Activated CD8-positive, alpha-beta memory T cell treated with anti-CD3 and anti-CD28 coated beads, Interleukin-2, amount 50 U/mL, for 4 hours (primary cell): ENCODE results near the gene LPP.

Experiments
- DNase-seq: peaks from one replicate; pipeline ENCODE4 v3.0.0-alpha.2; 2020

LPP gene

GRCh38 chr3:188829576-188829975 lies 675.6 kb downstream of the LPP start:
- DNase-seq: no peak

GRCh38 chr3:188830893-188831292 lies 676.9 kb downstream of the LPP start:
- DNase-seq: no peak

- no peak for DNase-seq
Measured at GRCh38 chr3:188832146-188832545, 678.2 kb downstream of the LPP start.

- no peak for DNase-seq
Measured at GRCh38 chr3:188832961-188833721, 679.2 kb downstream of the LPP start.

- no peak for DNase-seq
Measured at GRCh38 chr3:188834349-188834748, 680.4 kb downstream of the LPP start.

GRCh38 chr3:188839187-188839695 lies 685.3 kb downstream of the LPP start:
- no peak for DNase-seq

- no peak for DNase-seq
Measured at GRCh38 chr3:188840290-188840689, 686.3 kb downstream of the LPP start.

GRCh38 chr3:188841906-188842305 lies 687.9 kb downstream of the LPP start:
- DNase-seq: no peak

GRCh38 chr3:188842639-188843038 lies 688.7 kb downstream of the LPP start:
- DNase-seq: no peak

- no peak for DNase-seq
Measured at GRCh38 chr3:188844096-188844495, 690.1 kb downstream of the LPP start.

- DNase-seq: no peak
Measured at GRCh38 chr3:188845514-188845913, 691.6 kb downstream of the LPP start.

- no peak for DNase-seq
Measured at GRCh38 chr3:188848947-188849346, 695.0 kb downstream of the LPP start.

- no peak for DNase-seq
Measured at GRCh38 chr3:188853856-188854771, 700.2 kb downstream of the LPP start.

- DNase-seq: no peak
Measured at GRCh38 chr3:188854772-188855149, 700.8 kb downstream of the LPP start.

GRCh38 chr3:188855675-188856074 lies 701.7 kb downstream of the LPP start:
- no peak for DNase-seq

- no peak for DNase-seq
Measured at GRCh38 chr3:188860147-188860546, 706.2 kb downstream of the LPP start.

- DNase-seq: no peak
Measured at GRCh38 chr3:188861842-188862744, 708.1 kb downstream of the LPP start.

GRCh38 chr3:188863999-188864406 lies 710.0 kb downstream of the LPP start:
- DNase-seq: no peak

- DNase-seq: no peak
Measured at GRCh38 chr3:188867691-188868265, 713.8 kb downstream of the LPP start.

GRCh38 chr3:188868803-188869202 lies 714.8 kb downstream of the LPP start:
- DNase-seq: no peak

- no peak for DNase-seq
Measured at GRCh38 chr3:188869628-188870027, 715.7 kb downstream of the LPP start.

- no peak for DNase-seq
Measured at GRCh38 chr3:188870431-188870830, 716.5 kb downstream of the LPP start.
